ENCODE results near the gene ICAM4.
"Not testable (repeated sequence)": the region's sequence is repeated elsewhere in the genome, so short reads cannot be mapped to it uniquely, and the experiment has no call there.

Gene ICAM4

DNA sequence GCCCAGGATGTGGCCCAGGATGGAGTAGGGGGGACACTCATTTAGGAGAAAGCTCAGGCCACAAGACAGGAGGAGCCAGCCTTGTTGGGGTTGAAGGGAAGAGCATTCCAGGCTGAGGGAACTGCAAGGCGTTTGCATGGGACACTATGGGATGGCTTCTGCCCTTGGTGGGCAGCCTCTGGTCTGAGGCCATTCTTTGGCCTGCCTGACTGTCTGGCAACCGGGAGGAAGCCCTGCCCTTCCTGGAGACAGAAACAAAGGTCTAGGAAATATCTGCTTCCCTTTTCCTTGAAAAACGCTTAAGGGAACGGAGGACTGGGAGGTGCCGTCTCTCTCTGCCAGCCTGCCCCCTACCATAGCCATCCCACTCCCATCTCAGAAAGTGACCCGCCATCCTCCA is 18.7 kb upstream of the ICAM4 start:
- DNase-seq: no peak

DNA sequence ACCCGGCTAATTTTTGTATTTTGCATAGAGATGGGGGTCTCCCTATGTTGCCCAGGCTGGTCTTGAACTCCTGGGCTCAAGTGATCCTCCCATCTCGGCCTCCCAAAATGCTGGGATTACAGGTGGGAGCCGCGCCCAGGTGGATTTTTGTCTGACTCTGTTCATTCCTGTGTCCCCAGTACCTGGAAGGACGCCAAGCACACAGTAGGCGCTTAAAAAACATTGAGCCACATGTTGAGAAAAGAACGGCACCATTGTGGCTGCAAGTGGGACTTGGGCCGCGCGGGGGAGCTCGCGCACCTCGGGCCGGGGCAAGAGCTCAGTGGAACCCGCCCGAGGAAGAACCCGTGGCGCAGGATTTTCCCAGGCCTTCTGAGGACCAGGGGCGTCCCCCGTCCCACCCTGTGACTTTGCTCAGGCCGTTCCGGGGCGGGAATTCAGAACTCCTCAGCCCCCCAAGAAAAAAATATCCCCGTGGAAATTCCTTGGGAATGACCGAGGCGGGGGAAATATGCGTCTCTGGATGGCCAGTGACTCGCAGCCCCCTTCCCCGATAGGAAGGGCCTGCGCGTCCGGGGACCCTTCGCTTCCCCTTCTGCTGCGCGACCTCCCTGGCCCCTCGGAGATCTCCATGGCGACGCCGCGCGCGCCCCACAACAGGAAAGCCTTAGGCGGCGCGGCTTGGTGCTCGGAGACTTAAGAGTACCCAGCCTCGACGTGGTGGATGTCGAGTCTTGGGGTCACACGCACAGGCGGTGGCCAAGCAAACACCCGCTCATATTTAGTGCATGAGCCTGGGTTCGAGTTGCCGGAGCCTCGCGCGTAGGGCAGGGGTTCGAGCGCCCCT is 17.2 kb upstream of the ICAM4 start:
- DNase-seq: peak in 50 of 56 donors; percentile 19 to 85 (median 52)

DNA sequence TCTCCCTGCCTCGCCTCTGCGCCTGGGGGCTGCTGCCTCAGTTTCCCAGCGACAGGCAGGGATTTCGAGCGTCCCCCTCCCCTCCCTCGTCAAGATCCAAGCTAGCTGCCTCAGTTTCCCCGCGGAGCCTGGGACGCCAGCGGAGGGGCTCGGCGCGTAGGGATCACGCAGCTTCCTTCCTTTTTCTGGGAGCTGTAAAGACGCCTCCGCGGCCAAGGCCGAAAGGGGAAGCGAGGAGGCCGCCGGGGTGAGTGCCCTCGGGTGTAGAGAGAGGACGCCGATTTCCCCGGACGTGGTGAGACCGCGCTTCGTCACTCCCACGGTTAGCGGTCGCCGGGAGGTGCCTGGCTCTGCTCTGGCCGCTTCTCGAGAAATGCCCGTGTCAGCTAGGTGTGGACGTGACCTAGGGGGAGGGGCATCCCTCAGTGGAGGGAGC is 16.6 kb upstream of the ICAM4 start:
- peak in 17 of 56 donors; percentile 2 to 52 (median 12) for DNase-seq

DNA sequence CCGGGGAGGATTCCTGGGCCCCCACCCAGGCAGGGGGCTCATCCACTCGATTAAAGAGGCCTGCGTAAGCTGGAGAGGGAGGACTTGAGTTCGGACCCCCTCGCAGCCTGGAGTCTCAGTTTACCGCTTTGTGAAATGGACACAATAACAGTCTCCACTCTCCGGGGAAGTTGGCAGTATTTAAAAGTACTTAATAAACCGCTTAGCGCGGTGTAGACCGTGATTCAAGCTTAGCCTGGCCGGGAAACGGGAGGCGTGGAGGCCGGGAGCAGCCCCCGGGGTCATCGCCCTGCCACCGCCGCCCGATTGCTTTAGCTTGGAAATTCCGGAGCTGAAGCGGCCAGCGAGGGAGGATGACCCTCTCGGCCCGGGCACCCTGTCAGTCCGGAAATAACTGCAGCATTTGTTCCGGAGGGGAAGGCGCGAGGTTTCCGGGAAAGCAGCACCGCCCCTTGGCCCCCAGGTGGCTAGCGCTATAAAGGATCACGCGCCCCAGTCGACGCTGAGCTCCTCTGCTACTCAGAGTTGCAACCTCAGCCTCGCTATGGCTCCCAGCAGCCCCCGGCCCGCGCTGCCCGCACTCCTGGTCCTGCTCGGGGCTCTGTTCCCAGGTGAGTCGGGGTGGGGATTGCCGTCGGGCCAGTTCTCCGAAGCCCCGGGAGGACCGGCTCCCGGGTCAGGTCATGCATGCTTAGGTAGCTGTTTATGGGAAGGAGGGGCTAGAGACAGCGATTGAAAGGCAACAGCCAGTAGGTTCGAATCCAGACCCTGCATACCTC is 15.9 kb upstream of the ICAM4 start, which contains the start of gene ICAM1:
TSS of gene ICAM1 (plus strand) at position 505 of the 779 bp plus-strand sequence. CDS start at position 545, 40 bp downstream.
- peak in 16 of 56 donors; percentile 4 to 48 (median 18) for DNase-seq

DNA sequence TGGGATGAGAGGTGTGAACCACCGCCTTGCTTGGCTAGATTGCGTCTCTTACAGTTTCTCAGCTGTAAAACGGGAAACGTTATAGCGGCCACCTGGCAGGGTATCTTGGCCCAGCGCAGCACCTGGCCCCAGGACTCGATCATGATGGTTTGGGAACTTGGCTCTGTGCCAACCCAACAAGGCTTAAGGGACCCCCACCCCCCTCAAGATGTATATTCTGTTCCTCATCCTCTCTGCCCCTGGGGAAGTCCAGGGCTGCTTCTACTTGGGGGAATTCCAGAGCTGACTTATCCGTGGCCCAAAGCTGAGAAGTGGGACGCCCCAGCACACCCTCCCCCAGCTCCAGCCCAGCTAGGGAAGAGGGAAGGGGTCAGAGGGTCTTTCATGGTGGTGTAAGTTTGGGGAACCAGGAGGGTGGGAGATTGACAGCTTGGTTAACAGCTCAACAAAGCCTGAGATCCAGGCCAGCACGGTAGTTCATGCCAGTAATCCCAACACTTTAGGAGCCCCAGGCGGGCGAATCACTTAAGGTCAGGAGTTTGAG is 15.1 kb upstream of the ICAM4 start:
- no peak for DNase-seq

DNA sequence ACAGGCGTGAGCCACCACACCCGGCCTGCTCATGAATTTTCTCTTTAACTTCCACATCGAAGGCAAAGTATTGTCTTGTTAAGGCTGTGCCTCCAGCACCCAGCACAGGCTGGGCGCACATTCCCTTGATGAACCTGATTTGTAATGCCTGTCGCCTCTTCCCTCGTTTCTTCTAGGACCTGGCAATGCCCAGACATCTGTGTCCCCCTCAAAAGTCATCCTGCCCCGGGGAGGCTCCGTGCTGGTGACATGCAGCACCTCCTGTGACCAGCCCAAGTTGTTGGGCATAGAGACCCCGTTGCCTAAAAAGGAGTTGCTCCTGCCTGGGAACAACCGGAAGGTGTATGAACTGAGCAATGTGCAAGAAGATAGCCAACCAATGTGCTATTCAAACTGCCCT is 12.2 kb upstream of the ICAM4 start:
- DNase-seq: no peak

- no peak for DNase-seq
Measured at GRCh38 chr19:10277795-10278589, 8.8 kb upstream of the ICAM4 start.

- DNase-seq: no peak
Measured at GRCh38 chr19:10278935-10279334, 7.8 kb upstream of the ICAM4 start.

DNA sequence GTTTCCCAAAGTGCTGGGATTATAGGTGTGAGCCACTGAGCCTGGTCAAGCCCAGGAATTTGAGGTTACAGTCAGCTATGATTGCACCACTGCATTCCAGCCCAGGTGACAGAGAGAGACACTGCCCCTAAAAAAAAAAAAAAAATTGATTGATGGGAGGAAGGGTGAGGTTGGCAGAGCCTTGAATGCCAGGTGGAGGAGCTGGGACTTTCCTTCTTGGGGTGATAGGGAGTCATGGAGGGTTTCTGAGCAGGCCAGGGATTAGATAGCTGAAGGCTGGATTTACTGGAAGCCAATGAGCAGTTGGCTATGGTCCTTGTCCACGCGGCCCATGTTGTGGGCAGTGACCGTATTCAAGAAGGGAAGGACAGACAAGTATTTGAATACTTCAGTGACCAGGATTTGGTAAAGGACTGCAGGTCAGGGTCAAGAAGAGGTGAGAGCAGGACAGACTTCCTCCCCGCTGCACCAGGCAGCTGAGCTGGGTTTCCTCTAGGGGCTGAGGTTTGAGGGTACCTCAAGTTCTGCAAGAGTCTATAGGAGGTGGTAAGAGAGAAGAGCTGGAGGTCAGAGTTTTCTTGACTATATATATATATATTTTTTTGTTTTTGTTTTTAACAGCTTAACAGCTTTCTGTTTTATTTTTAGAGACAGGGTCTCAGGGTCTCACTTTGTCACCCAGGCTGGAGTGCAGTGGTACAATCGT is 6.9 kb upstream of the ICAM4 start:
- DNase-seq: no peak

DNA sequence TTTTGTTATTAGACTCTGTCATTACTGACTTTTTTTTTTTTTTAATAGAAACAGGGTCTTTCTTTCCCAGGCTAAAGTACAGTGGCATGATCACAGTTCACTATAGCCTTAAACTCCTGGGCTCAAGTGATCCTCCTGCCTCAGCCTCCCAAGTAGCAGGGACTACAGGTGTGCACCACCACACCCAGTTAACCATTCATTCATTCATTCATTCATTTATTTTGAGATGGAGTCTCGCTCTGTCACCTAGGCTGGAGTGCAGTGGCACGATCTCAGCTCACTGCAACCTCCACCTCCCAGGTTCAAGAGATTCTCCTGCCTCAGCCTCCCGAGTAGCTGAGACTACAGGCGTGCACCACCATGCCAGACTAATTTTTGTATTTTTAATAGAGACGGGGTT is 4.7 kb upstream of the ICAM4 start:
- not testable (repeated sequence) for DNase-seq

- no peak for DNase-seq
Measured at GRCh38 chr19:10283301-10284064, 3.3 kb upstream of the ICAM4 start.

DNA sequence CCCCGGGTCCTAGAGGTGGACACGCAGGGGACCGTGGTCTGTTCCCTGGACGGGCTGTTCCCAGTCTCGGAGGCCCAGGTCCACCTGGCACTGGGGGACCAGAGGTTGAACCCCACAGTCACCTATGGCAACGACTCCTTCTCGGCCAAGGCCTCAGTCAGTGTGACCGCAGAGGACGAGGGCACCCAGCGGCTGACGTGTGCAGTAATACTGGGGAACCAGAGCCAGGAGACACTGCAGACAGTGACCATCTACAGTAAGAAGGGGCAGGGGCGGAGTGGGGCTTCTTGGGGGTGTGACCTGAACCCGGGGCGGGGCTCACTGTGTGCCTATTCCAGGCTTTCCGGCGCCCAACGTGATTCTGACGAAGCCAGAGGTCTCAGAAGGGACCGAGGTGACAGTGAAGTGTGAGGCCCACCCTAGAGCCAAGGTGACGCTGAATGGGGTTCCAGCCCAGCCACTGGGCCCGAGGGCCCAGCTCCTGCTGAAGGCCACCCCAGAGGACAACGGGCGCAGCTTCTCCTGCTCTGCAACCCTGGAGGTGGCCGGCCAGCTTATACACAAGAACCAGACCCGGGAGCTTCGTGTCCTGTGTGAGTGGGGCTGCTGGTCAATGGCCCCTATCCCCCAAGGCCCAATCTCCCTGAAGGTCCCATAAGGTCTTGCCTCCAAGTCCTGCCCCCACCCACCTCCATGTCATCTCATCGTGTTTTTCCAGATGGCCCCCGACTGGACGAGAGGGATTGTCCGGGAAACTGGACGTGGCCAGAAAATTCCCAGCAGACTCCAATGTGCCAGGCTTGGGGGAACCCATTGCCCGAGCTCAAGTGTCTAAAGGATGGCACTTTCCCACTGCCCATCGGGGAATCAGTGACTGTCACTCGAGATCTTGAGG is 2.4 kb upstream of the ICAM4 start:
- DNase-seq: no peak

DNA sequence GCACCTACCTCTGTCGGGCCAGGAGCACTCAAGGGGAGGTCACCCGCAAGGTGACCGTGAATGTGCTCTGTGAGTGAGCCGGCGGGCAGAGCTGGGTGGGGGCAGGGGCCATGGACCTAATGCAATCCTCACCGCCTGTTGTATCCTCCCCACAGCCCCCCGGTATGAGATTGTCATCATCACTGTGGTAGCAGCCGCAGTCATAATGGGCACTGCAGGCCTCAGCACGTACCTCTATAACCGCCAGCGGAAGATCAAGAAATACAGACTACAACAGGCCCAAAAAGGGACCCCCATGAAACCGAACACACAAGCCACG is 1.8 kb upstream of the ICAM4 start:
- no peak for DNase-seq

DNA sequence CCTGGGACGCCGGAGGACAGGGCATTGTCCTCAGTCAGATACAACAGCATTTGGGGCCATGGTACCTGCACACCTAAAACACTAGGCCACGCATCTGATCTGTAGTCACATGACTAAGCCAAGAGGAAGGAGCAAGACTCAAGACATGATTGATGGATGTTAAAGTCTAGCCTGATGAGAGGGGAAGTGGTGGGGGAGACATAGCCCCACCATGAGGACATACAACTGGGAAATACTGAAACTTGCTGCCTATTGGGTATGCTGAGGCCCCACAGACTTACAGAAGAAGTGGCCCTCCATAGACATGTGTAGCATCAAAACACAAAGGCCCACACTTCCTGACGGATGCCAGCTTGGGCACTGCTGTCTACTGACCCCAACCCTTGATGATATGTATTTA is 1.4 kb upstream of the ICAM4 start:
- no peak for DNase-seq

DNA sequence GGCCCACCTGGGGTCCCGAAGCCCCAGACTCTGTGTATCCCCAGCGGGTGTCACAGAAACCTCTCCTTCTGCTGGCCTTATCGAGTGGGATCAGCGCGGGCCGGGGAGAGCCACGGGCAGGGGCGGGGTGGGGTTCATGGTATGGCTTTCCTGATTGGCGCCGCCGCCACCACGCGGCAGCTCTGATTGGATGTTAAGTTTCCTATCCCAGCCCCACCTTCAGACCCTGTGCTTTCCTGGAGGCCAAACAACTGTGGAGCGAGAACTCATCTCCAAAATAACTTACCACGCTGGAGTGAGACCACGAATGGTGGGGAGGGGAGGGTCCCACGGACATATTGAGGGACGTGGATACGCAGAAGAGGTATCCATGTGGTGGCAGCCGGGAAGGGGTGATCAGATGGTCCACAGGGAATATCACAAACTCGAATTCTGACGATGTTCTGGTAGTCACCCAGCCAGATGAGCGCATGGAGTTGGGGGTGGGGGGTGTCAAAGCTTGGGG is 2.0 kb downstream of the ICAM4 start:
- DNase-seq: peak in 33 of 56 donors; percentile 6 to 75 (median 48)

DNA sequence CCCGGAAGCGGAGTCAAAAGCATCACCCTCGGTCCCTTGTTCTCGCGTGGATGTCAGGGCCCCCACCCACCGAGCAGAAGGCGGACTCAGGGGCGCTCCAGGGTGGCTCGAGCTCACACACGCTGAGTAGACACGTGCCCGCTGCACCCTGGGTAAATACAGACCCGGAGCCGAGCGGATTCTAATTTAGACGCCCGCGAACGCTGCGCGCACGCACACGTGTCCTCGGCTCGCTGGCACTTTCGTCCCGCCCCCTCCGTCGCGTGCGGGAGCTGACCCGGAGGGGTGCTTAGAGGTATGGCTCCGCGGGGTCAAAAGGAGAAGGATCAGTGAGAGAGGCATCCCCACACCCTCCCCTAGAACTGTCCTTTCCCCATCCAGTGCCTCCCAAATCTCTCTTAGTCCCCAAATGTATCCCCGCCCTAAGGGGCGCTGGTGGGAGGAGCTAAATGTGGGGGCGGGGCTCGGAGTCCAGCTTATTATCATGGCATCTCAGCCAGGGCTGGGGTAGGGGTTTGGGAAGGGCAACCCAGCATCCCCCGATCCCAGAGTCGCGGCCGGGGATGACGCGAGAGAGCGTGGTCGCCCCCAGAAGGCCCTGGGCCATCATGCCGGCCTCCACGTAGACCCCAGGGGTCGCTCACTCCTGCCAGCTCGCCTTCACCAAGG is 2.5 kb downstream of the ICAM4 start:
- DNase-seq: peak in 35 of 56 donors; percentile 7 to 85 (median 51)

- DNase-seq: peak in 32 of 56 donors; percentile 6 to 86 (median 54)
Measured at GRCh38 chr19:10289836-10290356, 3.1 kb downstream of the ICAM4 start, which contains the start of gene ICAM5. Gene ICAM5 (plus strand): TSS chr19:10289952. CDS start chr19:10290044, 92 bp downstream.

Measured in nucleus accumbens (tissue), 56 donors.